OCI-LY7 (cell line): Measurements from ENCODE around the gene SPAG16. TPM values are rescaled to one million over a fixed set of nuclear protein-coding genes. Genes with fewer than 3 reads are reported as not detected.

Experiments
- BruUV-seq: library from RNA; stranded (reverse); fragments of 400-500 nt; replicated peaks from 2 replicates; lab custom pipeline; 2021; lab: Mats Ljungman, UMichigan
- CTCF ChIA-PET: fragments of 300-600 bp; sonication (Branson Sonifier 250); formaldehyde crosslinking; loops from one replicate; lab custom pipeline; 2022; ENCODE audit warnings: antibody characterized with exemption; ENCODE audit not compliant: unreplicated experiment; lab: Charles Lee
- POLR2A ChIA-PET: fragments of 300-600 bp; sonication (Branson Sonifier 250); formaldehyde crosslinking; loops from one replicate; lab custom pipeline; 2022; ENCODE audit warnings: antibody characterized with exemption; lab: Charles Lee
- DNase-seq: peaks from one replicate; pipeline ENCODE4 v3.0.0-alpha.2; 2015; ENCODE audit warnings: low spot score
- H2AFZ ChIP-seq: fragments of 200-600 bp; sonication (generic), shearing (Covaris generic); 2 replicates; pipeline ENCODE4 v1.6.1; 2014; ENCODE audit warnings: mild to moderate bottlenecking, antibody characterized with exemption, low read length, moderate library complexity
- H3K27ac ChIP-seq: fragments of 200-600 bp; sonication (generic); 2 replicates; pipeline ENCODE4 v1.5.1; 2014; ENCODE audit warnings: mixed run types, low read depth, mild to moderate bottlenecking, moderate library complexity, low read length, inconsistent platforms; ENCODE audit not compliant: poor library complexity, severe bottlenecking
- H3K36me3 ChIP-seq: fragments of 200-600 bp; sonication (generic); 2 replicates; pipeline ENCODE4 v1.6.1; 2014; ENCODE audit warnings: mild to moderate bottlenecking, antibody characterized with exemption, low read length, moderate library complexity, mixed read lengths; ENCODE audit not compliant: insufficient read depth
- H3K4me1 ChIP-seq: fragments of 200-600 bp; sonication (generic); 2 replicates; pipeline ENCODE4 v1.5.1; 2014; ENCODE audit warnings: mild to moderate bottlenecking, low read length; ENCODE audit not compliant: insufficient read depth, poor library complexity, severe bottlenecking
- H3K4me2 ChIP-seq: fragments of 200-600 bp; sonication (generic); 2 replicates; pipeline ENCODE4 v1.6.1; 2014; ENCODE audit warnings: mild to moderate bottlenecking, low read length
- H3K4me3 ChIP-seq: fragments of 200-600 bp; sonication (generic); 2 replicates; pipeline ENCODE4 v1.5.1; 2014; ENCODE audit warnings: mild to moderate bottlenecking, low read depth, low read length; ENCODE audit not compliant: poor library complexity, severe bottlenecking
- H3K79me2 ChIP-seq: fragments of 200-600 bp; sonication (generic); 2 replicates; pipeline ENCODE4 v1.6.1; 2016; ENCODE audit warnings: low read depth, mild to moderate bottlenecking, low read length, moderate library complexity, mixed read lengths; ENCODE audit not compliant: insufficient read depth
- H3K9me2 ChIP-seq: fragments of 200-600 bp; sonication (generic); 2 replicates; pipeline ENCODE4 v1.6.1; 2016; ENCODE audit warnings: mild to moderate bottlenecking, low read length, mixed read lengths; ENCODE audit not compliant: insufficient read depth
- H3K9me3 ChIP-seq: fragments of 200-600 bp; sonication (generic); 2 replicates; pipeline ENCODE4 v1.6.1; 2014; ENCODE audit warnings: mild to moderate bottlenecking, mixed run types, low read length, mixed read lengths
- H4K20me1 ChIP-seq: fragments of 200-600 bp; sonication (generic); 2 replicates; pipeline ENCODE4 v1.6.1; 2014; ENCODE audit warnings: mild to moderate bottlenecking, antibody characterized with exemption, low read length, moderate library complexity, mixed read lengths; ENCODE audit not compliant: insufficient read depth
- EZH2phosphoT487 ChIP-seq: fragments of 200-600 bp; sonication (generic); IDR thresholded peaks from 2 replicates; pipeline ENCODE4 v1.6.1; 2018; ENCODE audit warnings: low read depth, borderline replicate concordance, mild to moderate bottlenecking, mixed run types, antibody characterized with exemption, low read length, moderate library complexity, mixed read lengths
- intact Hi-C: fragments of 100-400 bp; cut with micrococcal nuclease; formaldehyde crosslinking; loops from one replicate; pipeline ENCODE4 v1.10.0; 2022; ENCODE audit not compliant: unreplicated experiment
- total RNA-seq, 2 experiments: library from RNA; depleted of rRNA in 1 of 2; stranded (reverse); fragments of >200 nt in 1 of 2; shearing (Covaris generic) in 1 of 2; gene quantifications; 2 replicates each; pipeline ENCODE4 v1.2.3, GENCODE V29; 2014 to 2022
- TF ChIP-seq, protein P1 (sequence below): fragments of 200-600 bp; sonication (generic); conservative IDR thresholded peaks from 2 replicates; pipeline ENCODE4 v1.5.1; 2014; ENCODE audit warnings: mild to moderate bottlenecking, antibody characterized with exemption, low read length, moderate library complexity, mixed read lengths

Gene SPAG16
- total RNA-seq, 2 experiments from 2014 or later: 22.1 to 24.2 TPM

DNA sequence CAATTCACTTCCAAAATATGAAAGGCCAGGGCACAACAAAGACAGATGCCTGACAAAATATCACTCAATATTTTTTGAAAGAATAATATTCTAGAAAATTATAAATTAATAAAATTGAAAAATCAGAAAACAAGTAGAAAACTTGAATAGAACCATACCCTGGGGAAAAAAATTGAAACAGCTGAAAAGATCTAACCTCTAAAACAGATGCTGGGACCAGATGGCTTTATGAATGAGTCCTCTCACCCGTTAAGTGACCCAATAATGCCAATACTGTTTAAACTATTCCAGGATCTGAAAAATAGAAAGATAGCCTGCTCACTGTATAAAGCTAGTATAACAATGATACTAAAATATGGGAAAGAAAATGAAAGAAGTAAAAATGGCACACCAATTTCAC, 804.3 kb downstream of the SPAG16 start:
- Histone ChIP-seq H3K36me3 (no peaks in the 10 kb centered on the region), H3K4me3 (no peak overlapping the region), H2AFZ (no peak overlapping the region), H3K27ac (no peak overlapping the region), H3K4me2 (no peak overlapping the region), H3K4me1 (no peaks in the 10 kb centered on the region), H3K9me3 (no peaks in the 10 kb centered on the region), H4K20me1 (no peaks in the 10 kb centered on the region), H3K79me2 (no peaks in the 10 kb centered on the region), H3K9me2 (no peaks in the 10 kb centered on the region)
- no peak for DNase-seq
- BruUV-seq: no TSS peak
- POLR2A ChIA-PET: no interaction called here
- intact Hi-C loops: no loop called here
- CTCF ChIA-PET: no interaction called here
- TF ChIP-seq, protein P1, sequence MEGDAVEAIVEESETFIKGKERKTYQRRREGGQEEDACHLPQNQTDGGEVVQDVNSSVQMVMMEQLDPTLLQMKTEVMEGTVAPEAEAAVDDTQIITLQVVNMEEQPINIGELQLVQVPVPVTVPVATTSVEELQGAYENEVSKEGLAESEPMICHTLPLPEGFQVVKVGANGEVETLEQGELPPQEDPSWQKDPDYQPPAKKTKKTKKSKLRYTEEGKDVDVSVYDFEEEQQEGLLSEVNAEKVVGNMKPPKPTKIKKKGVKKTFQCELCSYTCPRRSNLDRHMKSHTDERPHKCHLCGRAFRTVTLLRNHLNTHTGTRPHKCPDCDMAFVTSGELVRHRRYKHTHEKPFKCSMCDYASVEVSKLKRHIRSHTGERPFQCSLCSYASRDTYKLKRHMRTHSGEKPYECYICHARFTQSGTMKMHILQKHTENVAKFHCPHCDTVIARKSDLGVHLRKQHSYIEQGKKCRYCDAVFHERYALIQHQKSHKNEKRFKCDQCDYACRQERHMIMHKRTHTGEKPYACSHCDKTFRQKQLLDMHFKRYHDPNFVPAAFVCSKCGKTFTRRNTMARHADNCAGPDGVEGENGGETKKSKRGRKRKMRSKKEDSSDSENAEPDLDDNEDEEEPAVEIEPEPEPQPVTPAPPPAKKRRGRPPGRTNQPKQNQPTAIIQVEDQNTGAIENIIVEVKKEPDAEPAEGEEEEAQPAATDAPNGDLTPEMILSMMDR: no peak
- no peak for TF ChIP-seq EZH2phosphoT487

- no peak overlapping the region for H3K4me2 ChIP-seq
- BruUV-seq: no TSS peak
Observed at GRCh38 chr2:214096208-214096715, 812.0 kb downstream of the SPAG16 start.

GRCh38 chr2:214098811-214099210, 814.5 kb downstream of the SPAG16 start:
- H3K27ac ChIP-seq: no peak overlapping the region
- no TSS peak for BruUV-seq
- no peaks in the 10 kb centered on the region for H3K79me2 ChIP-seq
- no peak overlapping the region for H2AFZ ChIP-seq
- no peaks in the 10 kb centered on the region for H3K4me1 ChIP-seq
- intact Hi-C loops: no loop called here
- ChIA-PET CTCF (no interaction called here), POLR2A (interaction anchor here (0.6 to 1.1 kb wide), 2 partner anchors 8 to 13 kb away, joined by 3 to 4 read pairs; no protein-coding TSS in a partner anchor)
- TF ChIP-seq, protein P1: no peak
- no peak for TF ChIP-seq EZH2phosphoT487
- no peaks in the 10 kb centered on the region for H3K9me2 ChIP-seq
- H3K4me2 ChIP-seq: no peak overlapping the region
- no peak for DNase-seq
- H3K36me3 ChIP-seq: no peaks in the 10 kb centered on the region
- no peaks in the 10 kb centered on the region for H3K9me3 ChIP-seq
- H4K20me1 ChIP-seq: no peaks in the 10 kb centered on the region
- no peak overlapping the region for H3K4me3 ChIP-seq

More at GRCh38 chr2:214096208-214096715, 812.0 kb downstream of the SPAG16 start:
- no peak overlapping the region for H3K4me3 ChIP-seq
- no peaks in the 10 kb centered on the region for H3K9me2 ChIP-seq
- intact Hi-C loops: no loop called here
- H3K79me2 ChIP-seq: no peaks in the 10 kb centered on the region
- CTCF ChIA-PET: no interaction called here
- DNase-seq: no peak
- TF ChIP-seq EZH2phosphoT487: no peak
- TF ChIP-seq, protein P1: no peak
- no peak overlapping the region for H2AFZ ChIP-seq
- H3K36me3 ChIP-seq: no peaks in the 10 kb centered on the region
- no peak overlapping the region for H3K27ac ChIP-seq
- no peaks in the 10 kb centered on the region for H3K4me1 ChIP-seq
- H3K9me3 ChIP-seq: no peaks in the 10 kb centered on the region
- no peaks in the 10 kb centered on the region for H4K20me1 ChIP-seq
- POLR2A ChIA-PET: no interaction called here
